HCT116 (cell line): ENCODE data around the gene NMS.

Experiments used
- EGR1 ChIP-seq: IDR thresholded peaks from 2 replicates; pipeline ENCODE4 v1.6.1; 2012; ENCODE audit warnings: low read depth
- ELF1 ChIP-seq: IDR thresholded peaks from 2 replicates; pipeline ENCODE4 v1.6.1; 2012; ENCODE audit warnings: low read depth, borderline replicate concordance
- EZH2 ChIP-seq: fragments of 200-600 bp; sonication (generic); IDR thresholded peaks from 2 replicates; pipeline ENCODE4 v1.6.1; 2017; ENCODE audit warnings: antibody characterized with exemption, mixed run types
- EZH2phosphoT487 ChIP-seq: fragments of 200-600 bp; IDR thresholded peaks from 2 replicates; pipeline ENCODE4 v1.6.1; 2018; ENCODE audit warnings: antibody characterized with exemption, borderline replicate concordance
- POLR2A ChIP-seq: IDR thresholded peaks from 2 replicates; pipeline ENCODE4 v1.7.0; 2011; ENCODE audit warnings: borderline replicate concordance; ENCODE audit not compliant: insufficient read depth, insufficient read length; ENCODE audit errors: extremely low read depth
- SIN3A ChIP-seq: IDR thresholded peaks from 2 replicates; pipeline ENCODE4 v1.6.1; 2012; ENCODE audit warnings: low read depth
- SRF ChIP-seq: IDR thresholded peaks from 2 replicates; pipeline ENCODE4 v1.6.1; 2012; ENCODE audit warnings: low read depth
- YY1 ChIP-seq: IDR thresholded peaks from 2 replicates; pipeline ENCODE4 v1.6.1; 2011; ENCODE audit warnings: low read length, low read depth, moderate library complexity, mild to moderate bottlenecking; ENCODE audit not compliant: insufficient replicate concordance; ENCODE audit errors: extremely low read depth
- ZNF274 ChIP-seq: fragments of 200-500 bp; sonication (Bioruptor generic); IDR thresholded peaks from 2 replicates; pipeline ENCODE4 v1.6.1; 2014; ENCODE audit warnings: mild to moderate bottlenecking, low read depth, low read length, inconsistent platforms
- TF ChIP-seq, protein P1 (sequence below), 3 experiments: fragments of 200-600 bp in 1 of 3; sonication (generic) in 1 of 3; IDR thresholded peaks in 2 of 3; conservative IDR thresholded peaks in 1 of 3; 2 replicates each; pipeline ENCODE4 v1.5.1; 2012 to 2017; ENCODE audit warnings: low read depth in 2 of 3, low read length in 2 of 3, antibody characterized with exemption in 1 of 3, borderline replicate concordance in 1 of 3, control low read depth in 1 of 3, mild to moderate bottlenecking in 1 of 3, mixed read lengths in 1 of 3, mixed run types in 1 of 3, moderate library complexity in 1 of 3; ENCODE audit not compliant: insufficient read depth in 1 of 3
- TF ChIP-seq, protein P2 (sequence below): IDR thresholded peaks from 2 replicates; pipeline ENCODE4 v1.6.1; 2012; ENCODE audit warnings: low read depth

DNA sequence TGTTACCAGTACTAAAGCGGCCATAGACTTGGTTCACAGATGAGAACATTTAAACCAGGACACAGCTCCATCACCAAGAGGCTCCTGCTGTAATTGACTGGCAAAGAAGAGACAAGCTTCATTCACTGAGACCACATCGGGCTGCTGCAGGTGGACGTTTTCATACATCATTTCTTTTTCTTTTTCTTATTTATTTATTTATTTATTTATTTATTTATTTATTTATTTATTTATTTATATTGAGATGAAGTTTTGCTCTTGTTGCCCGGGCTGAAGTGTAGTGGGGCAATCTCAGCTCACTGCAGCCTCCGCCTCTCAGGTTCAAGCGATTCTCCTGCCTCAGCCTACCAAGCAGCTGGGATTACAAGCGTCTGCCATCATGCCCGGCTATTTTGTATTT is 58.9 kb downstream of the NMS start:
- TF ChIP-seq, protein P1, sequence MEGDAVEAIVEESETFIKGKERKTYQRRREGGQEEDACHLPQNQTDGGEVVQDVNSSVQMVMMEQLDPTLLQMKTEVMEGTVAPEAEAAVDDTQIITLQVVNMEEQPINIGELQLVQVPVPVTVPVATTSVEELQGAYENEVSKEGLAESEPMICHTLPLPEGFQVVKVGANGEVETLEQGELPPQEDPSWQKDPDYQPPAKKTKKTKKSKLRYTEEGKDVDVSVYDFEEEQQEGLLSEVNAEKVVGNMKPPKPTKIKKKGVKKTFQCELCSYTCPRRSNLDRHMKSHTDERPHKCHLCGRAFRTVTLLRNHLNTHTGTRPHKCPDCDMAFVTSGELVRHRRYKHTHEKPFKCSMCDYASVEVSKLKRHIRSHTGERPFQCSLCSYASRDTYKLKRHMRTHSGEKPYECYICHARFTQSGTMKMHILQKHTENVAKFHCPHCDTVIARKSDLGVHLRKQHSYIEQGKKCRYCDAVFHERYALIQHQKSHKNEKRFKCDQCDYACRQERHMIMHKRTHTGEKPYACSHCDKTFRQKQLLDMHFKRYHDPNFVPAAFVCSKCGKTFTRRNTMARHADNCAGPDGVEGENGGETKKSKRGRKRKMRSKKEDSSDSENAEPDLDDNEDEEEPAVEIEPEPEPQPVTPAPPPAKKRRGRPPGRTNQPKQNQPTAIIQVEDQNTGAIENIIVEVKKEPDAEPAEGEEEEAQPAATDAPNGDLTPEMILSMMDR (IDR thresholded peaks at IDR 0.05 in 2 of 3, conservative IDR thresholded peaks at IDR 0.05 in 1 of 3; ENCODE audit: borderline replicate concordance in 1 of 3, insufficient read depth in 1 of 3, low read depth in 2 of 3, low read length in 2 of 3): no peak
- TF ChIP-seq POLR2A (no peak), EGR1 (no peak), SIN3A (no peak), EZH2phosphoT487 (no peak), ZNF274 (no peak), YY1 (no peak), ELF1 (no peak), SRF (no peak), EZH2 (no peak)
- TF ChIP-seq, protein P2, sequence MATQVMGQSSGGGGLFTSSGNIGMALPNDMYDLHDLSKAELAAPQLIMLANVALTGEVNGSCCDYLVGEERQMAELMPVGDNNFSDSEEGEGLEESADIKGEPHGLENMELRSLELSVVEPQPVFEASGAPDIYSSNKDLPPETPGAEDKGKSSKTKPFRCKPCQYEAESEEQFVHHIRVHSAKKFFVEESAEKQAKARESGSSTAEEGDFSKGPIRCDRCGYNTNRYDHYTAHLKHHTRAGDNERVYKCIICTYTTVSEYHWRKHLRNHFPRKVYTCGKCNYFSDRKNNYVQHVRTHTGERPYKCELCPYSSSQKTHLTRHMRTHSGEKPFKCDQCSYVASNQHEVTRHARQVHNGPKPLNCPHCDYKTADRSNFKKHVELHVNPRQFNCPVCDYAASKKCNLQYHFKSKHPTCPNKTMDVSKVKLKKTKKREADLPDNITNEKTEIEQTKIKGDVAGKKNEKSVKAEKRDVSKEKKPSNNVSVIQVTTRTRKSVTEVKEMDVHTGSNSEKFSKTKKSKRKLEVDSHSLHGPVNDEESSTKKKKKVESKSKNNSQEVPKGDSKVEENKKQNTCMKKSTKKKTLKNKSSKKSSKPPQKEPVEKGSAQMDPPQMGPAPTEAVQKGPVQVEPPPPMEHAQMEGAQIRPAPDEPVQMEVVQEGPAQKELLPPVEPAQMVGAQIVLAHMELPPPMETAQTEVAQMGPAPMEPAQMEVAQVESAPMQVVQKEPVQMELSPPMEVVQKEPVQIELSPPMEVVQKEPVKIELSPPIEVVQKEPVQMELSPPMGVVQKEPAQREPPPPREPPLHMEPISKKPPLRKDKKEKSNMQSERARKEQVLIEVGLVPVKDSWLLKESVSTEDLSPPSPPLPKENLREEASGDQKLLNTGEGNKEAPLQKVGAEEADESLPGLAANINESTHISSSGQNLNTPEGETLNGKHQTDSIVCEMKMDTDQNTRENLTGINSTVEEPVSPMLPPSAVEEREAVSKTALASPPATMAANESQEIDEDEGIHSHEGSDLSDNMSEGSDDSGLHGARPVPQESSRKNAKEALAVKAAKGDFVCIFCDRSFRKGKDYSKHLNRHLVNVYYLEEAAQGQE: no peak
